ENCODE data around the gene FHAD1.

The FHAD1 gene

GRCh38 chr1:15348648-15349047 lies 101.6 kb downstream of the FHAD1 start:
- DNase-seq = no peak

- no peak for DNase-seq
Measured at GRCh38 chr1:15349133-15349532, 102.1 kb downstream of the FHAD1 start.

GRCh38 chr1:15350151-15350550 lies 103.1 kb downstream of the FHAD1 start:
- DNase-seq = no peak

- DNase-seq = no peak
Measured at GRCh38 chr1:15350551-15351200, 103.7 kb downstream of the FHAD1 start.

GRCh38 chr1:15351310-15351709 lies 104.3 kb downstream of the FHAD1 start:
- no peak for DNase-seq

- peak in 1 of 5 donors; percentile 53 for DNase-seq
Measured at GRCh38 chr1:15352128-15352957, 105.3 kb downstream of the FHAD1 start.

GRCh38 chr1:15353839-15354579 lies 107.0 kb downstream of the FHAD1 start:
- no peak for DNase-seq

GRCh38 chr1:15354580-15354965 lies 107.5 kb downstream of the FHAD1 start:
- no peak for DNase-seq

GRCh38 chr1:15355968-15356625 lies 109.1 kb downstream of the FHAD1 start:
- DNase-seq = no peak

GRCh38 chr1:15357612-15358207 lies 110.7 kb downstream of the FHAD1 start:
- no peak for DNase-seq

GRCh38 chr1:15358565-15359133 lies 111.6 kb downstream of the FHAD1 start:
- DNase-seq = no peak

GRCh38 chr1:15360700-15361099 lies 113.7 kb downstream of the FHAD1 start:
- DNase-seq = no peak

GRCh38 chr1:15362096-15362736 lies 115.2 kb downstream of the FHAD1 start:
- DNase-seq = no peak

- DNase-seq = no peak
Measured at GRCh38 chr1:15362737-15363128, 115.7 kb downstream of the FHAD1 start.

GRCh38 chr1:15364740-15365139 lies 117.7 kb downstream of the FHAD1 start:
- no peak for DNase-seq

GRCh38 chr1:15368888-15369287 lies 121.9 kb downstream of the FHAD1 start:
- DNase-seq = no peak

GRCh38 chr1:15370268-15370667 lies 123.2 kb downstream of the FHAD1 start:
- no peak for DNase-seq

GRCh38 chr1:15370781-15371520 lies 123.9 kb downstream of the FHAD1 start:
- DNase-seq = no peak

- no peak for DNase-seq
Measured at GRCh38 chr1:15371610-15372545, 124.9 kb downstream of the FHAD1 start.

GRCh38 chr1:15378729-15379128 lies 131.7 kb downstream of the FHAD1 start:
- no peak for DNase-seq
